ENCODE data around the gene OR9Q2. TPM values are rescaled to one million over a fixed set of nuclear protein-coding genes. Genes with fewer than 3 reads are reported as not detected.

The OR9Q2 gene
- total and polyA plus RNA-seq, 2 of the 8 experiments (the other 6 are each of a cell fraction or from before 2014, with no cell fraction given): not detected

GRCh38 chr11:58165504-58166106 is 23.3 kb upstream of the OR9Q2 start:
- ChIA-PET POLR2A (ENCODE audit: partially characterized antibody) (no interaction called here), CTCF (ENCODE audit: partially characterized antibody) (no interaction called here)
- Histone ChIP-seq H3K23ac (ENCODE audit: insufficient read length) (no peak overlapping the region), H4K8ac (ENCODE audit: extremely low read depth, insufficient read depth, low read length) (no peak overlapping the region), H2BK5ac (ENCODE audit: low read depth, low read length) (no peak overlapping the region), H3K56ac (replicated peaks; ENCODE audit: insufficient read length, low read depth, low read length) (no peak overlapping the region), H3K14ac (ENCODE audit: insufficient read length) (no peak overlapping the region), H2BK12ac (ENCODE audit: low read depth, low read length) (no peak overlapping the region), H3K79me2 (ENCODE audit: control insufficient read depth in 1 of 2, insufficient read depth in 2 of 2, low read length in 2 of 2) (no peaks in the 10 kb centered on the region), H3K9ac (replicated peaks in 1 of 4; ENCODE audit: extremely low read depth in 1 of 4, low read depth in 3 of 4, low read length in 3 of 4) (no peak overlapping the region), H3K4me1 (replicated peaks in 1 of 4; ENCODE audit: control insufficient read depth in 3 of 4, insufficient read depth in 4 of 4, low read length in 3 of 4) (no peaks in the 10 kb centered on the region), H4K91ac (replicated peaks; ENCODE audit: insufficient read length, low read length) (no peak overlapping the region), H2BK15ac (ENCODE audit: low read length) (no peak overlapping the region), H3K4ac (replicated peaks; ENCODE audit: insufficient read length, low read depth, low read length) (no peak overlapping the region), H4K5ac (ENCODE audit: insufficient read length, low read depth, low read length) (no peak overlapping the region), H3K36me3 (ENCODE audit: control insufficient read depth in 2 of 4, insufficient read depth in 4 of 4, low read length in 3 of 4) (no peaks in the 10 kb centered on the region), H3K27me3 (replicated peaks in 1 of 4; ENCODE audit: control insufficient read depth in 3 of 4, extremely low read depth in 1 of 4, insufficient read depth in 3 of 4, low read length in 3 of 4) (no peaks in the 10 kb centered on the region), H2BK20ac (ENCODE audit: low read length) (no peak overlapping the region), H2AFZ (ENCODE audit: low read length) (no peak overlapping the region), H3K4me2 (ENCODE audit: insufficient read depth in 1 of 2, low read depth in 2 of 2, low read length in 2 of 2) (no peak overlapping the region), H3K27ac (ENCODE audit: low read depth, low read length) (no peak overlapping the region), H3K4me3 (ENCODE audit: extremely low read depth in 1 of 4, insufficient read depth in 2 of 4, low read depth in 3 of 4, low read length in 4 of 4) (no peak overlapping the region), H3K18ac (ENCODE audit: extremely low read depth, low read length) (no peak overlapping the region), H3K79me1 (ENCODE audit: low read depth, low read length) (no peaks in the 10 kb centered on the region), H3K9me3 (ENCODE audit: insufficient read depth in 2 of 2, low read depth in 1 of 2, low read length in 1 of 2) (peaks cover 0 to 7% of the 10 kb centered on the region in 2 experiments; a peak in 1 of 4 replicates), H3K23me2 (ENCODE audit: low read depth, low read length) (no peaks in the 10 kb centered on the region), H4K20me1 (replicated peaks in 1 of 2; ENCODE audit: control insufficient read depth in 1 of 2, insufficient read depth in 2 of 2, low read length in 2 of 2) (no peaks in the 10 kb centered on the region), H2BK120ac (replicated peaks; ENCODE audit: low read depth, low read length) (no peak overlapping the region), H2AK5ac (ENCODE audit: low read depth, low read length) (no peak overlapping the region)
- WGBS, 2 experiments (ENCODE audit: extremely low coverage in 1 of 2, insufficient coverage in 1 of 2, insufficient read length in 1 of 2, insufficient replicate concordance in 2 of 2, low coverage in 1 of 2, low lambda C conversion rate in 2 of 2, missing lambda C conversion rate in 1 of 2): 84% methylated on average over 7 of the region's 7 CpGs; no CpG with 5 or more reads in 1 of the 2 experiments
- no peak for TF ChIP-seq SP2 (IDR thresholded peaks at IDR 0.05; ENCODE audit: low read length)
- FAIRE-seq (no peak), DNase-seq (ENCODE audit: low read depth in 1 of 2, low spot score in 2 of 2) (no peak)
